GM19372 (cell line): ENCODE data around the gene HMOX2.

Experiments
- ATAC-seq: cut with Tn5 transposase; IDR thresholded peaks from one replicate; pipeline ENCODE4 v1.9.1; 2021; ENCODE audit warnings: mild to moderate bottlenecking, low read depth, moderate library complexity; ENCODE audit not compliant: unreplicated experiment

HMOX2 gene

GRCh38 chr16:4499196-4499555, 23.0 kb downstream of the HMOX2 start:
- ATAC-seq, result no peak

- ATAC-seq, result no peak
Measured at GRCh38 chr16:4500272-4500671, 24.1 kb downstream of the HMOX2 start.

- no peak for ATAC-seq
Measured at GRCh38 chr16:4501071-4501478, 24.9 kb downstream of the HMOX2 start.

GRCh38 chr16:4505356-4506147, 29.4 kb downstream of the HMOX2 start:
- peak; percentile 80 for ATAC-seq

- no peak for ATAC-seq
Measured at GRCh38 chr16:4506450-4506849, 30.3 kb downstream of the HMOX2 start.

GRCh38 chr16:4507588-4508345, 31.6 kb downstream of the HMOX2 start:
- no peak for ATAC-seq

GRCh38 chr16:4508806-4509205, 32.6 kb downstream of the HMOX2 start:
- no peak for ATAC-seq

- ATAC-seq, result no peak
Measured at GRCh38 chr16:4509420-4509819, 33.2 kb downstream of the HMOX2 start.

- no peak for ATAC-seq
Measured at GRCh38 chr16:4510131-4510530, 33.9 kb downstream of the HMOX2 start.

- no peak for ATAC-seq
Measured at GRCh38 chr16:4510747-4511426, 34.7 kb downstream of the HMOX2 start.

GRCh38 chr16:4511441-4512082, 35.4 kb downstream of the HMOX2 start:
- no peak for ATAC-seq

GRCh38 chr16:4512473-4512872, 36.3 kb downstream of the HMOX2 start:
- no peak for ATAC-seq

GRCh38 chr16:4513086-4513860, 37.1 kb downstream of the HMOX2 start:
- ATAC-seq, result no peak

- ATAC-seq, result no peak
Measured at GRCh38 chr16:4513881-4514280, 37.7 kb downstream of the HMOX2 start.

GRCh38 chr16:4514606-4515005, 38.4 kb downstream of the HMOX2 start:
- ATAC-seq, result no peak

GRCh38 chr16:4515611-4516233, 39.5 kb downstream of the HMOX2 start:
- peak; percentile 60 for ATAC-seq

- no peak for ATAC-seq
Measured at GRCh38 chr16:4517812-4518680, 41.8 kb downstream of the HMOX2 start.

- ATAC-seq, result no peak
Measured at GRCh38 chr16:4519274-4520058, 43.3 kb downstream of the HMOX2 start.
